NOMO-1 treated with dmso at 0.1 percent for 144 hours (cell line): ENCODE measurements around the gene UBQLNL.

Experiments used
- DNase-seq: peaks from one replicate; lab custom pipeline; 2025; ENCODE audit not compliant: unreplicated experiment; lab: John Stamatoyannopoulos, UW

UBQLNL gene

DNA sequence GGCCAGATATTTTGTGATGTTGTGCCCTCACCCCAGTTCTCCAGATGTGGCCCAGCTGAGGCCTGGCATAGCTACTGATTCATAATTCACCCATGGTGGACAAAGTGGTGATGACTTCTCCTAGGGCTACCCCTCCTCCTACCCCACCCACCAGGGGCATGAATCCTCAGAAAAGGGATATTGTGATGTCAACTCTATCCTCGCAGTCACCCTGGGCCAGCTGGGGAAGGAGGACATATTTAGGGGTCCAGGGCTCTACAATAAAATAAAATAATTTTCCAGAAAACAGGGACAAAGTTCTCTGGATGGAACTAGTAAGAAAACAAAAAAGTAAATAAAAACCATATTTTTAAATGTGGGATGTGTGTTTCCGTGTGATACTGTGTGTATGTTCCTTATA, at the start of gene UBQLNL:
UBQLNL (minus strand) TSS at position 101 of the 400 bp plus-strand sequence. CDS start 258 bp downstream, outside the sequence.
- no peak for DNase-seq

- DNase-seq: no peak
Observed at GRCh38 chr11:5564259-5565019, 47.9 kb upstream of the UBQLNL start.

DNA sequence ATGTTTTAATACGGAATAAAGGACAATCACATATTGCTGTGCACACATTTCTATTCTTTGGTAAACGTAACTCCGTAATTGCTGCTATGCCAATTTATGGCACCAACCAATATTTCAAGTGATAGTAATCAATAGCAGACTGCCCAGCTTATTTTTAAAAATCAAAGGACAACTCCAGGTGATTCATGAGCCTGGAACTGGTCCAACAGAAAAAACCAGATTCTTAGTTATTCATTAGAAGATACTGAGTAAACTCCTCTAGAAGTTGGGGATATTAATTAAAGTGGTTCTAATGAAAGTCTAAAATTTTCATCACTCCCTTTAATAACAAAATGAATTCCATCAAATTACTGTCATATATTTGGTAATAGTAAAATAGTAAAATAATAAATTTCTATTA, 41.3 kb upstream of the UBQLNL start:
- DNase-seq: no peak

- DNase-seq: no peak
Observed at GRCh38 chr11:5556596-5557188, 40.2 kb upstream of the UBQLNL start.

GRCh38 chr11:5553343-5553742, 36.8 kb upstream of the UBQLNL start:
- no peak for DNase-seq

DNA sequence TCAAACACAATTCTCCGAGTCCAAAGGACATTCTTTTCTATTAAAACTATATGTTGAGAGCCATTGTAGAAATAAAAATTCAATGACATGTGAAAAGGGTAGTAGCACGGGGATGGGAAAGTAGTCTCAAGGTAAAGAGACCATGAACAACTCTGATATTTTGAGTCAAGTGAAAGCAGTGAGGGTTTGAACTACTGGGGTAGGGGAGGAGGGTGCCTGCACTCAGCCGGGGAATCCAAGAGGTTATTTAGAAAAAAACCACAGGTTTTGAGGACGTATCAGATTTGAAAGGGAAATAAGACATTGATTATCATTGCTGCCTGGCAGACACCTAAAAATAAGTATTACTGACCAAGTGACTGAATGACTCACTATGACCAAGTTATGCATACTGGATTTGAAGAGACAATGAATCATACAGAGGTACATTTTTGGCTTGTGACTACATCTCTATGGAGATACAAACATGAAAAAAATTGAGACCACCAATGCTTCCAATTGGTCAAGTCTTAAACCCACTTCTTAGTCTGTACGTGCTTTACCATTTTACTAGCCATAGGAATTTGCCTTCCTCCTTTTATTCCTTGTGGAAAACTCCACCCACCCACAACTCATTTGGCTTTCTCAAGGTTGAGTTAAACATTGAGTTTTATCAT, 34.1 kb upstream of the UBQLNL start:
- no peak for DNase-seq

DNA sequence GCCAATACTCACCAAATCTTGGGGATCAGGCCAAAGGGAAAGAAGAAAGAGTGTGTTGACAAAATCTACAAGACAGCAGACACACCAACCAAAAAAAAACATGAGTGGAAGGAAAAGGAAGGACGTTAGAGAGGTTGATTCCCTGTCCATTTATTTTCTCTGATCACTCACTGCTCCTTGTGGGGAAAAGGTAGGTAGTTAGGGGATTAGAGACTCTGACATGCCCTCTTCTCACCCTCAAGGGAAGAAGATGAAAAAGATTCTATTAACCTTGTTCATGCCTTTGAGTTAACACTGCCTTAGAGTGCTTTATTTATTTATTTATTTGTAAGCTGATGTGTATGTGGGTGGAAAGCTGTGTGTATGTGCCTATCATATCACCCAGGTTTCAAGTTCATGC, 31.9 kb upstream of the UBQLNL start, which contains the start of gene OR52H1:
OR52H1 (minus strand) TSS at position 101 of the 400 bp plus-strand sequence. CDS start 3,035 bp downstream, outside the sequence.
- no peak for DNase-seq

GRCh38 chr11:5547982-5548381, 31.5 kb upstream of the UBQLNL start:
- DNase-seq: no peak

- DNase-seq: no peak
Observed at GRCh38 chr11:5546457-5546856, 30.0 kb upstream of the UBQLNL start.

DNA sequence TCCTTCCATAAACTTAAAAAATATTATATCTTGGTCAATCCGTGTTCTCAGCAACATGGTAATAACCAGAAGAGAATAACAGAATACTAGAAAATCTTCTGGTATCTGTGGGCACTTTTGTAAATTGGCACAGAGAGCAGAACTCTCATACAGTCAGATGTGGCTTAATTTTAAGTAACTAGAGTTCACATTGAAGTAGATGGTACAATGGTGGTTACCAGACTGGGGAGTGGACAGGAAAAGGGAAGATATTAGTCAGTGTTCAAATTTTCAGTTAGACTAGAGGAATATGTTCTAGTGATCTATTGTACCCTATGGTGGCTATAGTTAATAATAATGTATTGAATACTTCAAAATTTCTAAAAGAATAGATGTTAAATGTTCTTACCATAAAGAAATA, 24.9 kb upstream of the UBQLNL start:
- no peak for DNase-seq

GRCh38 chr11:5536482-5536881, 20.0 kb upstream of the UBQLNL start:
- no peak for DNase-seq

DNA sequence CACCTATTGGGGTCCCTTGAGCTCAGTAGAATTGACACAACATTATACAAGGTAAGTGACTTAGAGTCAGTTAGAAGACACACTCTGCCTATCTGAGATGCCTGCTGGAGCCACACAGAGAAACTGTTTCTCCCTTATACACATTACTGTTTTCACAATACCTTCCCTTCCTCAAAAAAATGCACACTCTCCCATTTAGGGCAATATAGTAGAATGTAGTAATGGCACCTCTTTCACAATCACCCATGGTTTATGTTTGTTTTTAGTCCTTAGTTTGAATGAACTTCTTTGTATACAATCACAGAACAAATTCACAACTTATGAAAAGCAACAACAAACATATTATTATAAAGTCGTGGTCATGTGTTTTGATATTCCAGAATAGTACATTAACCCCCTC, 17.5 kb upstream of the UBQLNL start:
- no peak for DNase-seq

DNA sequence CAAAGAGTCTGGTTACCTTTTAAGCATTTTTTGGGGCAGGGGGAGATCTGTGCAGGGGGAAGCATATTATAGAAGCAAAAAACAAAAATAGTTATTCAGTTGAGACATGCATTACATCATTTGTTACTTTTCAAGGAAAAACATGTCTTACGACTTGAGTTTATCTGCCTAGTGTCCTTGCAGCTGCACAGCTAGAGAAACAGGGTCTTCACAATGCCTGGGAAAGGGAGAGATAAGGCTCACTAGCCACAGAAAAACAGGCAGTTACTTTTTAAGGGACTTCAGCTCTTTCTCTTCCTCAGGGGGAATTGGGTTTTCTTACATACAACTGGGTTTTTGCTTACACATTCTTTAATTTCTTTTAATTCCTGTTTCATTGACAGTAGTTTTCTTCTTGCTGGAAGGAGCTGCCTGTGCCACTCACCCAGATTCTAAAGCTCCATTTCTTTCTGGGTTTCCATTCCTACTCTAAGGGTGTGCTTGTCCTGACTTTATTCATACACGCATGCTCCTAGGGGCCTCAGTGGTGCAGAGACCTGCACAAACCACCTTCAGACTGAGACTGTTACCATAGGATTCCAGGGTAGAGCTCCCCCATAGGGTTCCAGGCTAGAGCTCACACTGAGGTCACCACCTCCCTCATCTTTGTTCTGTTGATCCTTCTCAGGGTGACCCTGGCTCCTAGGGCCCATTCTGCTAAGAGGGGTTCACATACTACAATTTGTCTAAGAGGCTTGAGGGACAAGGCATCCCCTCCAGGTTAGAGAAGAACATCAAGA, 14.7 kb upstream of the UBQLNL start:
- no peak for DNase-seq

GRCh38 chr11:5528495-5528894, 12.0 kb upstream of the UBQLNL start:
- no peak for DNase-seq

- no peak for DNase-seq
Observed at GRCh38 chr11:5527716-5528115, 11.2 kb upstream of the UBQLNL start.

GRCh38 chr11:5524756-5525155, 8.3 kb upstream of the UBQLNL start:
- DNase-seq: no peak

DNA sequence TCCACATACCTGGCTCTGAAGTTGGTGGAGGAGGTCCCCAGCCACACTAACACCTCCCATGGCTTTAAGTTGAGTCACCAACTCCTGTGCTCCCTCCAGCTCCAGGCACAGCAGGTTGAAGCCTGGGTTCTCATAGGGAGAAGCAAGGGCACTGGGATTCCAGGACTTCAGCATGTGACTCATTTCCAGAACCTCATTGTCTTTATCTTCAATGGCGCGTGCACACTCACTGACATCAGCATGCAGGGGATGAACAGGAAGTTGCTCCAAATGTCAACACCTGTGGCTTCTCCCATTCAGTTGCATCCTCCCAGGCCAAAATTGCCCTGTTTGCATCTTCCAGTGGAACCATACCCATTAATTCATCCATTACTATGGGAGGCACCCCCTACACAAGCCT, 5.8 kb upstream of the UBQLNL start:
- DNase-seq: no peak

- DNase-seq: no peak
Observed at GRCh38 chr11:5521540-5521939, 5.0 kb upstream of the UBQLNL start.

DNA sequence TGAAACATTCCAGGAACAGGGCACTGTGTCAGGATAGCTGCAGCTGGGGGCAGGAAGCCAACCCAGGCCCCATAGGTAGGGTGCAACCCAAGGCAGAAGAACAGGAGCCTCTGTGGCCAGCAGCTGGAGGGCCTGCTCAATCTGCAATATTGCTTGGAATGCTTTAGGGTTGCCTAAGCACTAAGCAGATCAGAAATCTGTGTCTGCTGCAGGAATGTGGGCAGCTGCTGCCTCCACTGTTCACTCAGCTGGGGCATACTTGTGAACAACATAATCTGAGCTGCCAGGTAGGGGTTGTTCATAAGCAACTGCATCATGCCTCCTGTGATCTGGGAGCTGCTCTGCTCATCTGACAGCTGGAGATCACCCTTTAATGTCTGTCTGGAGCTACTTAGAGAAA, 1.7 kb downstream of the UBQLNL start:
- no peak for DNase-seq

GRCh38 chr11:5509803-5510202, 6.7 kb downstream of the UBQLNL start, which contains the start of gene UBQLN3:
UBQLN3 (minus strand) TSS chr11:5509957; CDS start chr11:5509558, 399 bp downstream.
- DNase-seq: no peak

DNA sequence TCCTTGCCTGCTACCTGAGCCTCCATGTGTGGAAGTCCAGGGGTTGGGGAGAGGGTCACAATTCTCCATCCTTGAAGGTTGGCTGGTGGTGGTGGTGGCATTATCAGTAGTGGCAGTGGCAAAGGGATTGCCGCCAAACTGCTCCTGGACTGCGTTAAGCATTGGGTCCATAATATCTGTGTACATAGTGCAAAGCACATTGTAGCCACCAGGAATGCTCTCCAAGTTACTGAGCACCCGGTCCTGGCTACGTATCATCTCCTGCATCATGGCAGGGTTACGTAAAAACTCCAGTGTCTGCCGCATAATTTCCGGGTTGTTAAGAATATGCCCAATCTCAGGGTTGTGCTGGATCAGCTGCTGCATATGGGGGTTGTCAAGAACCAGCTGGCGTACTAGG, 7.9 kb downstream of the UBQLNL start:
- no peak for DNase-seq
